ENCODE data around the gene PACRG. TPM values are rescaled to one million over a fixed set of nuclear protein-coding genes. Genes with fewer than 3 reads are reported as not detected.

PACRG gene
- polyA plus RNA-seq, 1 of the 3 experiments (the other 2 are of a cell fraction), result 0.56 TPM

DNA sequence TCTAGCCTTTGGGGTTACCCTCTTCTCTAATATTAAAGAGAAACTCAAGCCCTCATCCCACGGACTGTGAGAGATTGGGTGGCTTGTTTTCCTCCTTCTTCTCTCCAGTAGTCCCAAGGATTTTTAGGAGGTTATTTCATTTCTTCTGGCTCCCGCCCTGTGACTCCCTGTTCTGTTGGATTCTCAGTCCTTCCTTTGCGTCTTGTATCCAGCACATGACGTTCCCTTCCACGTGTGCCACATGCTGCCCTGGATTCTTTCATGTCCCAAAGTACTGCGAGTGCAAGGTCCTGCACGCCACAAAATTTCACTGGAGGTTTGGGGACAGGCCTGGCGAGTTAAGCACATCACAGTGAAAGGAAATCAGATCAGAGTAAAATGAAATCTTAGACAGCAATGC is 213.4 kb downstream of the PACRG start:
- Histone ChIP-seq H3K27me3 (ENCODE audit: insufficient read depth) (no peaks in the 10 kb centered on the region), H3K9me2 (no peaks in the 10 kb centered on the region), H4K20me1 (ENCODE audit: insufficient read depth) (no peaks in the 10 kb centered on the region), H3K27ac (ENCODE audit: low read depth in 2 of 2, low read length in 1 of 2) (no peak overlapping the region), H2AFZ (ENCODE audit: low read depth) (no peak overlapping the region), H3K9me3 (peaks cover 9% of the 10 kb centered on the region), H3K36me3 (replicated peaks in 1 of 2; ENCODE audit: control insufficient read depth in 1 of 2, insufficient read depth in 2 of 2, low read length in 1 of 2) (no peaks in the 10 kb centered on the region), H3K4me2 (no peak overlapping the region), H3K4me3 (ENCODE audit: low read depth in 2 of 2, low read length in 1 of 2) (no peak overlapping the region), H3F3A (replicated peaks; ENCODE audit: insufficient read depth) (no peaks in the 10 kb centered on the region), H3K79me2 (ENCODE audit: insufficient read depth) (no peaks in the 10 kb centered on the region), H3K4me1 (ENCODE audit: control insufficient read depth in 1 of 2, insufficient read depth in 2 of 2, low read depth in 1 of 2, low read length in 1 of 2) (no peaks in the 10 kb centered on the region; a peak in 1 of 4 replicates), H3K9ac (no peak overlapping the region)
- POLR2A ChIA-PET, result no interaction called here
- no peak for DNase-seq
- TF ChIP-seq FOXJ3 (CRISPR knock-in tag; IDR thresholded peaks at IDR 0.05), result no peak
- TF ChIP-seq CHD2 (IDR thresholded peaks at IDR 0.05; ENCODE audit: low read length, partially characterized antibody), result no peak
- TF ChIP-seq YY1 (IDR thresholded peaks at IDR 0.05; ENCODE audit: low read depth), result no peak
- TF ChIP-seq EZH2phosphoT487 (IDR thresholded peaks at IDR 0.05; ENCODE audit: borderline replicate concordance, low read depth), result no peak
- TF ChIP-seq FOSL2 (IDR thresholded peaks at IDR 0.05; ENCODE audit: borderline replicate concordance, low read depth), result no peak
- no peak for TF ChIP-seq GATA2 (CRISPR knock-in tag; IDR thresholded peaks at IDR 0.05)
- no peak for TF ChIP-seq JUND (IDR thresholded peaks at IDR 0.05)
- no peak for TF ChIP-seq FOXM1 (IDR thresholded peaks at IDR 0.05; ENCODE audit: low read depth)
- no peak for TF ChIP-seq ELF1 (IDR thresholded peaks at IDR 0.05)
- CTCF ChIA-PET, result interaction anchor here (1.1 kb wide), 1 partner anchor 10 kb away, joined by 4 read pairs; no protein-coding TSS in a partner anchor
- WGBS (ENCODE audit: low lambda C conversion rate), result 64% methylated on average over 8 of the region's 8 CpGs

- no peaks in the 10 kb centered on the region for H3K27me3 ChIP-seq (ENCODE audit: insufficient read depth)
- no peaks in the 10 kb centered on the region for H3K9me2 ChIP-seq
- no peak overlapping the region for H3K9ac ChIP-seq
- H3K27ac ChIP-seq (ENCODE audit: low read depth in 2 of 2, low read length in 1 of 2), result no peak overlapping the region
- no peaks in the 10 kb centered on the region for H3F3A ChIP-seq (replicated peaks; ENCODE audit: insufficient read depth)
- TF ChIP-seq CTCF (IDR thresholded peaks at IDR 0.05) (no peak), FOXM1 (IDR thresholded peaks at IDR 0.05; ENCODE audit: low read depth) (no peak), SMC3 (IDR thresholded peaks at IDR 0.05; ENCODE audit: low read depth, low read length) (no peak), POLR2AphosphoS5 (IDR thresholded peaks at IDR 0.05; ENCODE audit: low read depth, low read length) (no peak), FOSL2 (IDR thresholded peaks at IDR 0.05; ENCODE audit: borderline replicate concordance, low read depth) (no peak), RAD21 (IDR thresholded peaks at IDR 0.05; ENCODE audit: low read length) (no peak)
- H3K9me3 ChIP-seq, result peaks cover 9% of the 10 kb centered on the region; the same call in 1 of the 2 replicates
- no peaks in the 10 kb centered on the region for H3K79me2 ChIP-seq (ENCODE audit: insufficient read depth)
- H4K20me1 ChIP-seq (ENCODE audit: insufficient read depth), result no peaks in the 10 kb centered on the region
- H3K4me3 ChIP-seq (ENCODE audit: low read depth in 2 of 2, low read length in 1 of 2), result no peak overlapping the region
- no CpG with 5 or more reads among the region's 2 CpGs for WGBS (ENCODE audit: low lambda C conversion rate)
- H3K36me3 ChIP-seq (replicated peaks in 1 of 2; ENCODE audit: control insufficient read depth in 1 of 2, insufficient read depth in 2 of 2, low read length in 1 of 2), result no peaks in the 10 kb centered on the region
- H3K4me1 ChIP-seq (ENCODE audit: control insufficient read depth in 1 of 2, insufficient read depth in 2 of 2, low read depth in 1 of 2, low read length in 1 of 2), result no peaks in the 10 kb centered on the region; a peak in 1 of 4 replicates
- H2AFZ ChIP-seq (ENCODE audit: low read depth), result no peak overlapping the region
- no peak overlapping the region for H3K4me2 ChIP-seq
- DNase-seq, result no peak
- POLR2A ChIA-PET, result no interaction called here
- CTCF ChIA-PET, result no interaction called here
Observed at GRCh38 chr6:162942866-162943265, 215.1 kb downstream of the PACRG start.
